WTC11 (cell line): ENCODE data around the gene WDR18. TPM values are rescaled to one million over a fixed set of nuclear protein-coding genes. Genes with fewer than 3 reads are reported as not detected.

Experiments used
- ATAC-seq: fragments of 200-7000 bp; cut with Tn5 transposase; 2 replicates; pipeline ENCODE4 v1.10.0; 2021; ENCODE audit warnings: mild to moderate bottlenecking, moderate library complexity
- CTCF ChIA-PET: fragments of 300-600 bp; sonication (Branson Sonifier 250); formaldehyde crosslinking; loops from one replicate; lab custom pipeline; 2021; ENCODE audit warnings: antibody characterized with exemption; lab: Charles Lee
- POLR2A ChIA-PET: fragments of 350-600 bp; sonication (Branson Sonifier 250); formaldehyde crosslinking; loops from one replicate; lab custom pipeline; 2021; ENCODE audit warnings: antibody characterized with exemption; lab: Charles Lee
- DNase-seq: peaks from one replicate; pipeline ENCODE4 v3.0.0; 2021; ENCODE audit warnings: low spot score
- H3K27ac Mint-ChIP-seq: 2 replicates; pipeline ENCODE4 v1.8.0; 2021; ENCODE audit warnings: mixed read lengths
- H3K27me3 Mint-ChIP-seq: 2 replicates; pipeline ENCODE4 v1.8.0; 2021; ENCODE audit warnings: low read depth, mild to moderate bottlenecking, moderate library complexity, mixed read lengths
- H3K36me3 Mint-ChIP-seq: 2 replicates; pipeline ENCODE4 v1.8.0; 2021; ENCODE audit warnings: mixed read lengths
- H3K4me1 Mint-ChIP-seq: 2 replicates; pipeline ENCODE4 v1.8.0; 2022; ENCODE audit warnings: mixed read lengths
- H3K4me3 Mint-ChIP-seq: 2 replicates; pipeline ENCODE4 v1.8.0; 2021; ENCODE audit warnings: mild to moderate bottlenecking, moderate library complexity, mixed read lengths
- H3K9me3 Mint-ChIP-seq: 2 replicates; pipeline ENCODE4 v1.8.0; 2021; ENCODE audit warnings: mixed read lengths
- FOXK1 ChIP-seq: sonication (generic); formaldehyde crosslinking; IDR thresholded peaks from 2 replicates; pipeline ENCODE4 v1.8.0; 2022; ENCODE audit warnings: mild to moderate bottlenecking, moderate library complexity, missing genetic modification reagents
- FOXP1 ChIP-seq: sonication (generic); formaldehyde crosslinking; IDR thresholded peaks from 2 replicates; pipeline ENCODE4 v1.8.0; 2022; ENCODE audit warnings: missing genetic modification reagents, mild to moderate bottlenecking, moderate library complexity, borderline replicate concordance
- NR1H2 ChIP-seq: sonication (generic); formaldehyde crosslinking; IDR thresholded peaks from 2 replicates; pipeline ENCODE4 v1.9.0; 2021; ENCODE audit warnings: mild to moderate bottlenecking, moderate library complexity, missing genetic modification reagents
- NR3C1 ChIP-seq: sonication (generic); formaldehyde crosslinking; conservative IDR thresholded peaks from 2 replicates; pipeline ENCODE4 v1.8.1; 2023; ENCODE audit warnings: low read depth, mild to moderate bottlenecking, missing genetic modification reagents
- SMAD4 ChIP-seq: sonication (generic); formaldehyde crosslinking; IDR thresholded peaks from 2 replicates; pipeline ENCODE4 v1.8.0; 2022; ENCODE audit warnings: mild to moderate bottlenecking, missing genetic modification reagents
- ZNF396 ChIP-seq: fragments of 250-450 bp; sonication (Bioruptor Pico); IDR thresholded peaks from 2 replicates; pipeline ENCODE4 v1.8.0; 2021; ENCODE audit warnings: mild to moderate bottlenecking, moderate library complexity, borderline replicate concordance
- ZNF423 ChIP-seq: fragments of 250-450 bp; sonication (Bioruptor Pico); IDR thresholded peaks from 2 replicates; pipeline ENCODE4 v2.1.2; 2022; ENCODE audit warnings: mild to moderate bottlenecking, moderate library complexity
- total RNA-seq: library from RNA; stranded (reverse); gene quantifications from 3 replicates; pipeline ENCODE4 v1.2.3, GENCODE V29; 2021
- TF ChIP-seq, protein P1 (sequence below): sonication (generic); formaldehyde crosslinking; IDR thresholded peaks from 2 replicates; pipeline ENCODE4 v1.8.0; 2023; ENCODE audit warnings: mild to moderate bottlenecking, missing genetic modification reagents
- TF ChIP-seq, protein P2 (sequence below): sonication (generic); formaldehyde crosslinking; IDR thresholded peaks from 2 replicates; pipeline ENCODE4 v1.8.1; 2023; ENCODE audit warnings: mild to moderate bottlenecking, missing genetic modification reagents
- TF ChIP-seq, protein P3 (sequence below): fragments of 200-600 bp; IDR thresholded peaks from 2 replicates; pipeline ENCODE4 v1.8.0; 2022; ENCODE audit warnings: antibody characterized with exemption
- TF ChIP-seq, protein P4 (sequence below): sonication (generic); formaldehyde crosslinking; IDR thresholded peaks from 2 replicates; pipeline ENCODE4 v1.8.1; 2023; ENCODE audit warnings: mild to moderate bottlenecking, missing genetic modification reagents, borderline replicate concordance
- TF ChIP-seq, protein P5 (sequence below): sonication (generic); formaldehyde crosslinking; IDR thresholded peaks from 2 replicates; pipeline ENCODE4 v1.8.0; 2022; ENCODE audit warnings: mild to moderate bottlenecking, missing genetic modification reagents
- TF ChIP-seq, protein P6 (sequence below): sonication (generic); formaldehyde crosslinking; IDR thresholded peaks from 2 replicates; pipeline ENCODE4 v1.8.1; 2023; ENCODE audit warnings: mild to moderate bottlenecking, missing genetic modification reagents
- TF ChIP-seq, protein P7 (sequence below): fragments of 250-450 bp; sonication (Bioruptor Pico); IDR thresholded peaks from 2 replicates; pipeline ENCODE4 v1.9.0; 2021; ENCODE audit warnings: mild to moderate bottlenecking

The WDR18 gene
- total RNA-seq, 1 experiment from 2014 or later = 140 TPM

DNA sequence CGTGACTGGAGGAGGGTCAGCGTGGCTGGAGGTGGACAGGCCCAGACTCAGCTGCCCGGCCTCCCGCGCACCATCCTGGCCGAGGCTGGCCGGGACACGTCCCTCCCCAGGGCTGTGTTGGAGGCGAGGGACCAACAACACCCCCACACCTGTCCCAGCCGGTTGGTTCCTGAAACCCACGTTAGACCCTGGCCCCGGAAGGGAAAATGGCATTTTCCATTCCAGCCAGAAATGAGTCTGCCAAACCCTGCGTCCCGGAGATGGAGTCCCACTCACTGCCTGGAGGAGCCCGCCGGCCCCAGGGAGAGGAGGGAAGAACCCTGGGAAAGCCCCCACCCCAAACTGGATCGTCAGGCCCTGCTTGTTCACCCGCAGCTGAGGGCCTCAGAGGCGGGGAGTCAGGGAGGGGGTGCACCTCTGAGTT lies 4.8 kb upstream of the WDR18 start:
- peaks cover 15% of the 10 kb centered on the region for H3K4me1 Mint-ChIP-seq
- ChIA-PET POLR2A (no interaction called here), CTCF (interaction anchor here (1.0 to 1.9 kb wide), 4 partner anchors 8 to 210 kb away, joined by 3 to 4 read pairs (median 4); no protein-coding TSS in a partner anchor)
- DNase-seq (no peak), ATAC-seq (no peak)
- H3K27ac Mint-ChIP-seq = no peak overlapping the region
- no peaks in the 10 kb centered on the region for H3K27me3 Mint-ChIP-seq
- H3K36me3 Mint-ChIP-seq = no peaks in the 10 kb centered on the region
- no peak overlapping the region for H3K4me3 Mint-ChIP-seq
- TF ChIP-seq, protein P1, sequence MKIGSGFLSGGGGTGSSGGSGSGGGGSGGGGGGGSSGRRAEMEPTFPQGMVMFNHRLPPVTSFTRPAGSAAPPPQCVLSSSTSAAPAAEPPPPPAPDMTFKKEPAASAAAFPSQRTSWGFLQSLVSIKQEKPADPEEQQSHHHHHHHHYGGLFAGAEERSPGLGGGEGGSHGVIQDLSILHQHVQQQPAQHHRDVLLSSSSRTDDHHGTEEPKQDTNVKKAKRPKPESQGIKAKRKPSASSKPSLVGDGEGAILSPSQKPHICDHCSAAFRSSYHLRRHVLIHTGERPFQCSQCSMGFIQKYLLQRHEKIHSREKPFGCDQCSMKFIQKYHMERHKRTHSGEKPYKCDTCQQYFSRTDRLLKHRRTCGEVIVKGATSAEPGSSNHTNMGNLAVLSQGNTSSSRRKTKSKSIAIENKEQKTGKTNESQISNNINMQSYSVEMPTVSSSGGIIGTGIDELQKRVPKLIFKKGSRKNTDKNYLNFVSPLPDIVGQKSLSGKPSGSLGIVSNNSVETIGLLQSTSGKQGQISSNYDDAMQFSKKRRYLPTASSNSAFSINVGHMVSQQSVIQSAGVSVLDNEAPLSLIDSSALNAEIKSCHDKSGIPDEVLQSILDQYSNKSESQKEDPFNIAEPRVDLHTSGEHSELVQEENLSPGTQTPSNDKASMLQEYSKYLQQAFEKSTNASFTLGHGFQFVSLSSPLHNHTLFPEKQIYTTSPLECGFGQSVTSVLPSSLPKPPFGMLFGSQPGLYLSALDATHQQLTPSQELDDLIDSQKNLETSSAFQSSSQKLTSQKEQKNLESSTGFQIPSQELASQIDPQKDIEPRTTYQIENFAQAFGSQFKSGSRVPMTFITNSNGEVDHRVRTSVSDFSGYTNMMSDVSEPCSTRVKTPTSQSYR = no peak
- TF ChIP-seq, protein P2, sequence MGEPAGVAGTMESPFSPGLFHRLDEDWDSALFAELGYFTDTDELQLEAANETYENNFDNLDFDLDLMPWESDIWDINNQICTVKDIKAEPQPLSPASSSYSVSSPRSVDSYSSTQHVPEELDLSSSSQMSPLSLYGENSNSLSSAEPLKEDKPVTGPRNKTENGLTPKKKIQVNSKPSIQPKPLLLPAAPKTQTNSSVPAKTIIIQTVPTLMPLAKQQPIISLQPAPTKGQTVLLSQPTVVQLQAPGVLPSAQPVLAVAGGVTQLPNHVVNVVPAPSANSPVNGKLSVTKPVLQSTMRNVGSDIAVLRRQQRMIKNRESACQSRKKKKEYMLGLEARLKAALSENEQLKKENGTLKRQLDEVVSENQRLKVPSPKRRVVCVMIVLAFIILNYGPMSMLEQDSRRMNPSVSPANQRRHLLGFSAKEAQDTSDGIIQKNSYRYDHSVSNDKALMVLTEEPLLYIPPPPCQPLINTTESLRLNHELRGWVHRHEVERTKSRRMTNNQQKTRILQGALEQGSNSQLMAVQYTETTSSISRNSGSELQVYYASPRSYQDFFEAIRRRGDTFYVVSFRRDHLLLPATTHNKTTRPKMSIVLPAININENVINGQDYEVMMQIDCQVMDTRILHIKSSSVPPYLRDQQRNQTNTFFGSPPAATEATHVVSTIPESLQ (CRISPR knock-in tag) = no peak
- no peak for TF ChIP-seq ZNF396 (CRISPR knock-in tag)
- TF ChIP-seq, protein P3, sequence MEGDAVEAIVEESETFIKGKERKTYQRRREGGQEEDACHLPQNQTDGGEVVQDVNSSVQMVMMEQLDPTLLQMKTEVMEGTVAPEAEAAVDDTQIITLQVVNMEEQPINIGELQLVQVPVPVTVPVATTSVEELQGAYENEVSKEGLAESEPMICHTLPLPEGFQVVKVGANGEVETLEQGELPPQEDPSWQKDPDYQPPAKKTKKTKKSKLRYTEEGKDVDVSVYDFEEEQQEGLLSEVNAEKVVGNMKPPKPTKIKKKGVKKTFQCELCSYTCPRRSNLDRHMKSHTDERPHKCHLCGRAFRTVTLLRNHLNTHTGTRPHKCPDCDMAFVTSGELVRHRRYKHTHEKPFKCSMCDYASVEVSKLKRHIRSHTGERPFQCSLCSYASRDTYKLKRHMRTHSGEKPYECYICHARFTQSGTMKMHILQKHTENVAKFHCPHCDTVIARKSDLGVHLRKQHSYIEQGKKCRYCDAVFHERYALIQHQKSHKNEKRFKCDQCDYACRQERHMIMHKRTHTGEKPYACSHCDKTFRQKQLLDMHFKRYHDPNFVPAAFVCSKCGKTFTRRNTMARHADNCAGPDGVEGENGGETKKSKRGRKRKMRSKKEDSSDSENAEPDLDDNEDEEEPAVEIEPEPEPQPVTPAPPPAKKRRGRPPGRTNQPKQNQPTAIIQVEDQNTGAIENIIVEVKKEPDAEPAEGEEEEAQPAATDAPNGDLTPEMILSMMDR = no peak
- TF ChIP-seq SMAD4 (CRISPR knock-in tag) = no peak
- TF ChIP-seq FOXP1 (CRISPR knock-in tag) = no peak
- TF ChIP-seq NR3C1 (CRISPR knock-in tag) = no peak
- TF ChIP-seq FOXK1 (CRISPR knock-in tag) = no peak
- TF ChIP-seq, protein P4, sequence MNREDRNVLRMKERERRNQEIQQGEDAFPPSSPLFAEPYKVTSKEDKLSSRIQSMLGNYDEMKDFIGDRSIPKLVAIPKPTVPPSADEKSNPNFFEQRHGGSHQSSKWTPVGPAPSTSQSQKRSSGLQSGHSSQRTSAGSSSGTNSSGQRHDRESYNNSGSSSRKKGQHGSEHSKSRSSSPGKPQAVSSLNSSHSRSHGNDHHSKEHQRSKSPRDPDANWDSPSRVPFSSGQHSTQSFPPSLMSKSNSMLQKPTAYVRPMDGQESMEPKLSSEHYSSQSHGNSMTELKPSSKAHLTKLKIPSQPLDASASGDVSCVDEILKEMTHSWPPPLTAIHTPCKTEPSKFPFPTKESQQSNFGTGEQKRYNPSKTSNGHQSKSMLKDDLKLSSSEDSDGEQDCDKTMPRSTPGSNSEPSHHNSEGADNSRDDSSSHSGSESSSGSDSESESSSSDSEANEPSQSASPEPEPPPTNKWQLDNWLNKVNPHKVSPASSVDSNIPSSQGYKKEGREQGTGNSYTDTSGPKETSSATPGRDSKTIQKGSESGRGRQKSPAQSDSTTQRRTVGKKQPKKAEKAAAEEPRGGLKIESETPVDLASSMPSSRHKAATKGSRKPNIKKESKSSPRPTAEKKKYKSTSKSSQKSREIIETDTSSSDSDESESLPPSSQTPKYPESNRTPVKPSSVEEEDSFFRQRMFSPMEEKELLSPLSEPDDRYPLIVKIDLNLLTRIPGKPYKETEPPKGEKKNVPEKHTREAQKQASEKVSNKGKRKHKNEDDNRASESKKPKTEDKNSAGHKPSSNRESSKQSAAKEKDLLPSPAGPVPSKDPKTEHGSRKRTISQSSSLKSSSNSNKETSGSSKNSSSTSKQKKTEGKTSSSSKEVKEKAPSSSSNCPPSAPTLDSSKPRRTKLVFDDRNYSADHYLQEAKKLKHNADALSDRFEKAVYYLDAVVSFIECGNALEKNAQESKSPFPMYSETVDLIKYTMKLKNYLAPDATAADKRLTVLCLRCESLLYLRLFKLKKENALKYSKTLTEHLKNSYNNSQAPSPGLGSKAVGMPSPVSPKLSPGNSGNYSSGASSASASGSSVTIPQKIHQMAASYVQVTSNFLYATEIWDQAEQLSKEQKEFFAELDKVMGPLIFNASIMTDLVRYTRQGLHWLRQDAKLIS (CRISPR knock-in tag) = no peak
- no peaks in the 10 kb centered on the region for H3K9me3 Mint-ChIP-seq

DNA sequence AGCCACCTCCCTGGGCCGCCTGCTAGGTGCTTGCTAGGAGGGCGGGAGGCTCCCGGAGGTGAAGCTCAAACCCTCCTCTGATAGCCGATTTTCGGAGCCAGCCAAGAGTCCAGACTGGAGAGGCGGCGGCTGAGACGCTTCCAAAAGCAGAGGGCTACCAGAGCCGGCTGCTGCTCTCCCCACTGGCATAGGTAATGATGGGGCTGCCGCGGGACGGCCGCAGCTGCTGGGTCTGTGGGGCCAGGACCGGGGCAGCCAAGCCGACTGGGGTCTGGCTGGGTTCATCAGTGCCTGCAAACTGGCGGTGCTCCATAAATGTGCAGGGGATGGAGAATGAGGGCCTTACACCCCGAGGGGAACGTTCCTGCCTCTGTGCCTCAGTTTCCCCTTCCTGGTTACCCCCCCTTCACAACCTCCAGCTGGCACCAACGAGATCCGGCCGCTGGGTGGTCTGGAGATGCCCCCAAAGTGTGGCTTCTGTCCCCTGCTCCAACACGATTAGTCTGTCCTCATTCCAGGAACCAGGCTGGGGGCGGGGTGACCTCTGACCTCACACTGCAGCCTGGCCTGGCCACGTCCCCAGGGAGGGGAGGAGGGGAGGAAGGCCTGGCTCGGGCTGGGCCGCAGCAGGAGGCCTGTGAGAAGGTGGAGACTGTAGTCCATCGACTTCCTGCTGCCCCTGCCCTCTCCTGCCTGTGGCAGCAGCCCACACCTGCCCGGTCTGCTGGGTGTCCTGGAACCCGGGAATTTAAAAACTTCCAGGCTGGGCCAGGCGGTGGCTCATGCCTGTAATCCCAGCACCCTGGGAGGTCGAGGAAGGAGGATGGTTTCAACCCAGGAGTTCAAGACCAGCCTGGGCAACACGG lies 3.8 kb upstream of the WDR18 start:
- ChIA-PET POLR2A (no interaction called here), CTCF (interaction anchor here (0.8 to 2.4 kb wide), 8 partner anchors 9 to 211 kb away, joined by 3 to 24 read pairs (median 4); no protein-coding TSS in a partner anchor)
- DNase-seq = peak; percentile 73
- Mint-ChIP-seq H3K4me1 (peaks cover 19% of the 10 kb centered on the region), H3K36me3 (no peaks in the 10 kb centered on the region), H3K27me3 (no peaks in the 10 kb centered on the region), H3K27ac (peak overlapping the region; percentile 60), H3K9me3 (no peaks in the 10 kb centered on the region), H3K4me3 (no peak overlapping the region)
- peak; percentile 8 for ATAC-seq
- TF ChIP-seq ZNF423 (CRISPR knock-in tag) = peak; percentile 58
- TF ChIP-seq, protein P5, sequence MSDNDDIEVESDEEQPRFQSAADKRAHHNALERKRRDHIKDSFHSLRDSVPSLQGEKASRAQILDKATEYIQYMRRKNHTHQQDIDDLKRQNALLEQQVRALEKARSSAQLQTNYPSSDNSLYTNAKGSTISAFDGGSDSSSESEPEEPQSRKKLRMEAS (CRISPR knock-in tag) = no peak
- no peak for TF ChIP-seq NR1H2 (CRISPR knock-in tag)
- TF ChIP-seq, protein P6, sequence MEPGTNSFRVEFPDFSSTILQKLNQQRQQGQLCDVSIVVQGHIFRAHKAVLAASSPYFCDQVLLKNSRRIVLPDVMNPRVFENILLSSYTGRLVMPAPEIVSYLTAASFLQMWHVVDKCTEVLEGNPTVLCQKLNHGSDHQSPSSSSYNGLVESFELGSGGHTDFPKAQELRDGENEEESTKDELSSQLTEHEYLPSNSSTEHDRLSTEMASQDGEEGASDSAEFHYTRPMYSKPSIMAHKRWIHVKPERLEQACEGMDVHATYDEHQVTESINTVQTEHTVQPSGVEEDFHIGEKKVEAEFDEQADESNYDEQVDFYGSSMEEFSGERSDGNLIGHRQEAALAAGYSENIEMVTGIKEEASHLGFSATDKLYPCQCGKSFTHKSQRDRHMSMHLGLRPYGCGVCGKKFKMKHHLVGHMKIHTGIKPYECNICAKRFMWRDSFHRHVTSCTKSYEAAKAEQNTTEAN = no peak; the same call in 1 of the 2 replicates
- TF ChIP-seq, protein P1 = peak; percentile 78; the same call in 1 of the 2 replicates
- TF ChIP-seq, protein P7, sequence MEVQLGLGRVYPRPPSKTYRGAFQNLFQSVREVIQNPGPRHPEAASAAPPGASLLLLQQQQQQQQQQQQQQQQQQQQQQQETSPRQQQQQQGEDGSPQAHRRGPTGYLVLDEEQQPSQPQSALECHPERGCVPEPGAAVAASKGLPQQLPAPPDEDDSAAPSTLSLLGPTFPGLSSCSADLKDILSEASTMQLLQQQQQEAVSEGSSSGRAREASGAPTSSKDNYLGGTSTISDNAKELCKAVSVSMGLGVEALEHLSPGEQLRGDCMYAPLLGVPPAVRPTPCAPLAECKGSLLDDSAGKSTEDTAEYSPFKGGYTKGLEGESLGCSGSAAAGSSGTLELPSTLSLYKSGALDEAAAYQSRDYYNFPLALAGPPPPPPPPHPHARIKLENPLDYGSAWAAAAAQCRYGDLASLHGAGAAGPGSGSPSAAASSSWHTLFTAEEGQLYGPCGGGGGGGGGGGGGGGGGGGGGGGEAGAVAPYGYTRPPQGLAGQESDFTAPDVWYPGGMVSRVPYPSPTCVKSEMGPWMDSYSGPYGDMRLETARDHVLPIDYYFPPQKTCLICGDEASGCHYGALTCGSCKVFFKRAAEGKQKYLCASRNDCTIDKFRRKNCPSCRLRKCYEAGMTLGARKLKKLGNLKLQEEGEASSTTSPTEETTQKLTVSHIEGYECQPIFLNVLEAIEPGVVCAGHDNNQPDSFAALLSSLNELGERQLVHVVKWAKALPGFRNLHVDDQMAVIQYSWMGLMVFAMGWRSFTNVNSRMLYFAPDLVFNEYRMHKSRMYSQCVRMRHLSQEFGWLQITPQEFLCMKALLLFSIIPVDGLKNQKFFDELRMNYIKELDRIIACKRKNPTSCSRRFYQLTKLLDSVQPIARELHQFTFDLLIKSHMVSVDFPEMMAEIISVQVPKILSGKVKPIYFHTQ = no peak
